GM12878 (cell line): ENCODE results near the gene SPATA20. TPM values are rescaled to one million over a fixed set of nuclear protein-coding genes. Genes with fewer than 3 reads are reported as not detected.

ENCODE experiments used
- ATAC-seq: fragments of 200-7000 bp; cut with Tn5 transposase; 3 replicates; pipeline ENCODE4 v1.9.1; 2020; ENCODE audit warnings: mild to moderate bottlenecking, moderate library complexity
- BruUV-seq: library from RNA; stranded (reverse); fragments of 400-500 nt; replicated peaks from 2 replicates; lab custom pipeline; 2021; lab: Mats Ljungman, UMichigan
- CTCF ChIA-PET: fragments of 300-600 bp; sonication (Branson Sonifier 250); formaldehyde crosslinking; extraction: SDS; loops from one replicate; lab custom pipeline; 2021; ENCODE audit warnings: inconsistent platforms; lab: Yijun Ruan, JAX
- POLR2A ChIA-PET: fragments of 350-600 bp; formaldehyde crosslinking; extraction: SDS; loops from one replicate; lab custom pipeline; 2021; ENCODE audit warnings: inconsistent platforms; lab: Charles Lee
- RAD21 ChIA-PET: fragments of 300-600 bp; sonication (Branson Sonifier 250); formaldehyde crosslinking; loops from one replicate; lab custom pipeline; 2023; ENCODE audit warnings: antibody characterized with exemption; ENCODE audit not compliant: unreplicated experiment; lab: Charles Lee
- SMC1A ChIA-PET: fragments of 300-600 bp; sonication (Branson Sonifier 250); formaldehyde crosslinking; loops from one replicate; lab custom pipeline; 2023; ENCODE audit not compliant: unreplicated experiment, uncharacterized antibody; lab: Charles Lee
- DNase-seq: peaks from one replicate; pipeline ENCODE4 v3.0.0-alpha.2; 2011; ENCODE audit warnings: low read depth, low spot score
- FAIRE-seq: peaks from 3 replicates; lab custom pipeline; 2011; peaks lifted over from hg19 to GRCh38; lab: Jason Lieb, UNC
- H2AFZ ChIP-seq: 2 replicates; pipeline ENCODE4 v1.6.0; 2011; ENCODE audit warnings: low read depth, low read length, control low read depth; ENCODE audit not compliant: control insufficient read depth
- H3K27ac ChIP-seq: 2 replicates; pipeline ENCODE4 v1.5.1; 2011; ENCODE audit warnings: control low read depth; ENCODE audit not compliant: control insufficient read depth, insufficient read depth
- H3K27me3 ChIP-seq, 2 experiments: replicated peaks in 1 of 2; 2 replicates each; pipeline versions ENCODE4 v1.6.0 to v1.6.1; 2011; ENCODE audit warnings: low read length in 1 of 2; ENCODE audit not compliant: control insufficient read depth in 2 of 2, insufficient read depth in 2 of 2
- H3K36me3 ChIP-seq, 2 experiments: 2 replicates each; pipeline ENCODE4 v1.5.1; 2011; ENCODE audit warnings: low read length in 1 of 2; ENCODE audit not compliant: control insufficient read depth in 2 of 2, insufficient read depth in 2 of 2
- H3K4me1 ChIP-seq: 2 replicates; pipeline ENCODE4 v1.6.1; 2011; ENCODE audit warnings: mild to moderate bottlenecking, low read length, moderate library complexity, mixed read lengths; ENCODE audit not compliant: control insufficient read depth, insufficient read depth
- H3K4me2 ChIP-seq: 2 replicates; pipeline ENCODE4 v1.6.0; 2011; ENCODE audit warnings: control low read depth; ENCODE audit not compliant: control insufficient read depth, insufficient read depth
- H3K4me3 ChIP-seq: fragments of 200-600 bp; sonication (generic); 2 replicates; pipeline ENCODE4 v1.5.1; 2016
- H3K79me2 ChIP-seq: 2 replicates; pipeline ENCODE4 v1.6.0; 2011; ENCODE audit warnings: low read length; ENCODE audit not compliant: control insufficient read depth, insufficient read depth
- H3K9ac ChIP-seq: 2 replicates; pipeline ENCODE4 v1.8.0; 2011; ENCODE audit warnings: low read length, control low read depth, mixed read lengths; ENCODE audit not compliant: control insufficient read depth, insufficient read depth
- H3K9me3 ChIP-seq: replicated peaks from 3 replicates; pipeline ENCODE4 v1.5.1; 2011; ENCODE audit warnings: mild to moderate bottlenecking, low read length; ENCODE audit not compliant: control insufficient read depth, insufficient read depth
- H4K20me1 ChIP-seq: 2 replicates; pipeline ENCODE4 v1.6.0; 2011; ENCODE audit not compliant: control insufficient read depth, insufficient read depth
- BACH1 ChIP-seq: fragments of 450-650 bp; IDR thresholded peaks from 2 replicates; pipeline ENCODE4 v1.6.1; 2017; ENCODE audit warnings: mild to moderate bottlenecking, borderline replicate concordance
- MEF2A ChIP-seq: IDR thresholded peaks from 2 replicates; pipeline ENCODE4 v1.6.1; 2011; ENCODE audit warnings: low read depth, mild to moderate bottlenecking, low read length, moderate library complexity; ENCODE audit not compliant: insufficient read depth
- NFYA ChIP-seq: IDR thresholded peaks from 2 replicates; pipeline ENCODE4 v1.6.1; 2011; ENCODE audit warnings: low read depth, mild to moderate bottlenecking, low read length, improper control_type of control experiment, borderline replicate concordance
- PML ChIP-seq: IDR thresholded peaks from 2 replicates; pipeline ENCODE4 v1.6.1; 2012; ENCODE audit warnings: low read length, inconsistent platforms
- POU2F2 ChIP-seq: IDR thresholded peaks from 3 replicates; pipeline ENCODE4 v1.6.1; 2011; ENCODE audit warnings: low read depth, mild to moderate bottlenecking, low read length, borderline replicate concordance
- SIN3A ChIP-seq: IDR thresholded peaks from 2 replicates; pipeline ENCODE4 v1.6.1; 2012; ENCODE audit warnings: low read depth, low read length, improper control_type of control experiment
- SP1 ChIP-seq: IDR thresholded peaks from one replicate; pipeline ENCODE4 v1.6.1; 2011; ENCODE audit warnings: low read depth, low read length
- SUPT20H ChIP-seq: IDR thresholded peaks from 2 replicates; pipeline ENCODE4 v1.6.1; 2011; ENCODE audit warnings: low read depth, mild to moderate bottlenecking, low read length, moderate library complexity, borderline replicate concordance; ENCODE audit not compliant: control insufficient read depth
- TBL1XR1 ChIP-seq: IDR thresholded peaks from 2 replicates; pipeline ENCODE4 v1.6.1; 2012; ENCODE audit warnings: low read depth, low read length, improper control_type of control experiment
- WGBS: methylation state at CpG from one replicate; pipeline ENCODE4 v1.1.6; 2016; ENCODE audit warnings: low lambda C conversion rate; ENCODE audit not compliant: insufficient replicate concordance, insufficient coverage; ENCODE audit errors: missing lambda C conversion rate; 5-methylcytosine and 5-hydroxymethylcytosine counted together
- in situ Hi-C: fragments of 300-500 bp; cut with MboI; formaldehyde crosslinking; loops from 9 replicates; pipeline ENCODE4 v1.14.3; 2018; ENCODE audit warnings: mixed read lengths
- intact Hi-C: fragments of 100-400 bp; cut with micrococcal nuclease; formaldehyde crosslinking; loops from one replicate; pipeline ENCODE4 v1.14.2; 2022; ENCODE audit not compliant: unreplicated experiment
- polyA plus RNA-seq, 11 experiments: library from polyadenylated mRNA; depleted of rRNA in 4 of 11; unstranded in 6 of 11; stranded (reverse) in 5 of 11; fragments of >200 nt; fragmentation: Nextera tagmentation in 4 of 11; fragmentation: Illumina TruSeq in 1 of 11; extraction: Ambion mirVana in 4 of 11; extraction: Trizol in 1 of 11; gene quantifications; 1 replicate in 1 of 11; 2 replicates in 10 of 11; pipeline versions ENCODE4 v1.2.1 to v1.2.3, GENCODE V29; 2011 to 2016; ENCODE audit warnings: inconsistent platforms in 2 of 11, missing spikeins in 2 of 11, low read depth in 1 of 11
- total RNA-seq, 4 experiments: library from RNA; depleted of rRNA in 3 of 4; stranded (reverse); fragments of >200 nt in 3 of 4; fragmentation: Illumina TruSeq in 1 of 4; extraction: Trizol in 1 of 4; gene quantifications; 2 replicates each; pipeline versions ENCODE4 v1.2.1 to v1.2.3, GENCODE V29; 2013 to 2021
- TF ChIP-seq, protein P1 (sequence below): fragments of 450-650 bp; IDR thresholded peaks from 2 replicates; pipeline ENCODE4 v1.6.1; 2017; ENCODE audit warnings: mild to moderate bottlenecking, moderate library complexity
- TF ChIP-seq, protein P2 (sequence below): fragments of 450-650 bp; IDR thresholded peaks from 2 replicates; pipeline ENCODE4 v1.6.1; 2016; ENCODE audit warnings: mild to moderate bottlenecking, moderate library complexity, borderline replicate concordance
- TF ChIP-seq, protein P3 (sequence below): fragments of 450-650 bp; IDR thresholded peaks from 2 replicates; pipeline ENCODE4 v1.6.1; 2017; ENCODE audit warnings: mild to moderate bottlenecking, moderate library complexity

SPATA20 gene
- total and polyA plus RNA-seq, 10 of the 15 experiments (the other 5 are each of a cell fraction or from before 2014, with no cell fraction given) = 2.1 to 69.8 (median 26.6) TPM

DNA sequence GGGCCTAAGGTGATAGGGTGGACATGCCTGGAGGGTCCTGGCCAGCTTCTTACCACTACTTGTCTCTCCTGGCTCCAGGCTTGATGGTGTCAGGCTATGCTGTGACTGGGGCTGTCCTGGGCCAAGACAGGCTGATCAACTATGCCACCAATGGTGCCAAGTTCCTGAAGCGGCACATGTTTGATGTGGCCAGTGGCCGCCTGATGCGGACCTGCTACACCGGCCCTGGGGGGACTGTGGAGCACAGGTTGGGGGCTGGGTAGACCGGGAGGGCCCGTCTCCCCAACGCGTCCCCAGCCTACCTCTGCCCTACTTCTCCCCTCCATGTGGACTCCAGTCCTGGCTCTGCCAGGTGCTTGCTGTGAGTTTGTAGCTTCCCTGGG is 4.5 kb downstream of the SPATA20 start:
- ChIA-PET SMC1A (interaction anchor here (1.1 to 2.1 kb wide), 4 partner anchors 9 to 143 kb away, joined by 3 to 11 read pairs (median 4); no protein-coding TSS in a partner anchor), POLR2A (interaction anchor here (1.7 kb wide), 1 partner anchor 10 kb away, joined by 3 read pairs; no protein-coding TSS in a partner anchor), RAD21 (interaction anchor here (1.0 to 2.1 kb wide), 4 partner anchors 75 to 144 kb away, joined by 3 to 11 read pairs (median 5); no protein-coding TSS in a partner anchor), CTCF (interaction anchor here (0.9 to 3.8 kb wide), 9 partner anchors 10 to 143 kb away, joined by 3 to 18 read pairs (median 3); no protein-coding TSS in a partner anchor)
- in situ Hi-C loops (no loop called here), intact Hi-C loops (no loop called here)
- Histone ChIP-seq H3K36me3 (no peaks in the 10 kb centered on the region; a peak in 1 of 4 replicates), H3K27me3 (no peaks in the 10 kb centered on the region), H3K4me1 (no peaks in the 10 kb centered on the region; the same call in 1 of the 2 replicates), H3K27ac (no peak overlapping the region), H3K9ac (no peak overlapping the region), H2AFZ (no peak overlapping the region), H4K20me1 (no peaks in the 10 kb centered on the region), H3K79me2 (peaks cover 3% of the 10 kb centered on the region), H3K4me3 (no peak overlapping the region), H3K9me3 (no peaks in the 10 kb centered on the region), H3K4me2 (no peak overlapping the region)
- FAIRE-seq (no peak), ATAC-seq (no peak), DNase-seq (no peak)
- WGBS = over 99% methylated on average over 8 of the region's 8 CpGs
- BruUV-seq = no TSS peak
- TF ChIP-seq MEF2A (no peak), POU2F2 (no peak), TBL1XR1 (no peak), SP1 (no peak), BACH1 (no peak), NFYA (no peak), SUPT20H (no peak), SIN3A (no peak), PML (no peak)
- TF ChIP-seq, protein P1, sequence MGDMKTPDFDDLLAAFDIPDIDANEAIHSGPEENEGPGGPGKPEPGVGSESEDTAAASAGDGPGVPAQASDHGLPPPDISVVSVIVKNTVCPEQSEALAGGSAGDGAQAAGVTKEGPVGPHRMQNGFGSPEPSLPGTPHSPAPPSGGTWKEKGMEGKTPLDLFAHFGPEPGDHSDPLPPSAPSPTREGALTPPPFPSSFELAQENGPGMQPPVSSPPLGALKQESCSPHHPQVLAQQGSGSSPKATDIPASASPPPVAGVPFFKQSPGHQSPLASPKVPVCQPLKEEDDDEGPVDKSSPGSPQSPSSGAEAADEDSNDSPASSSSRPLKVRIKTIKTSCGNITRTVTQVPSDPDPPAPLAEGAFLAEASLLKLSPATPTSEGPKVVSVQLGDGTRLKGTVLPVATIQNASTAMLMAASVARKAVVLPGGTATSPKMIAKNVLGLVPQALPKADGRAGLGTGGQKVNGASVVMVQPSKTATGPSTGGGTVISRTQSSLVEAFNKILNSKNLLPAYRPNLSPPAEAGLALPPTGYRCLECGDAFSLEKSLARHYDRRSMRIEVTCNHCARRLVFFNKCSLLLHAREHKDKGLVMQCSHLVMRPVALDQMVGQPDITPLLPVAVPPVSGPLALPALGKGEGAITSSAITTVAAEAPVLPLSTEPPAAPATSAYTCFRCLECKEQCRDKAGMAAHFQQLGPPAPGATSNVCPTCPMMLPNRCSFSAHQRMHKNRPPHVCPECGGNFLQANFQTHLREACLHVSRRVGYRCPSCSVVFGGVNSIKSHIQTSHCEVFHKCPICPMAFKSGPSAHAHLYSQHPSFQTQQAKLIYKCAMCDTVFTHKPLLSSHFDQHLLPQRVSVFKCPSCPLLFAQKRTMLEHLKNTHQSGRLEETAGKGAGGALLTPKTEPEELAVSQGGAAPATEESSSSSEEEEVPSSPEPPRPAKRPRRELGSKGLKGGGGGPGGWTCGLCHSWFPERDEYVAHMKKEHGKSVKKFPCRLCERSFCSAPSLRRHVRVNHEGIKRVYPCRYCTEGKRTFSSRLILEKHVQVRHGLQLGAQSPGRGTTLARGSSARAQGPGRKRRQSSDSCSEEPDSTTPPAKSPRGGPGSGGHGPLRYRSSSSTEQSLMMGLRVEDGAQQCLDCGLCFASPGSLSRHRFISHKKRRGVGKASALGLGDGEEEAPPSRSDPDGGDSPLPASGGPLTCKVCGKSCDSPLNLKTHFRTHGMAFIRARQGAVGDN = no peak
- TF ChIP-seq, protein P2, sequence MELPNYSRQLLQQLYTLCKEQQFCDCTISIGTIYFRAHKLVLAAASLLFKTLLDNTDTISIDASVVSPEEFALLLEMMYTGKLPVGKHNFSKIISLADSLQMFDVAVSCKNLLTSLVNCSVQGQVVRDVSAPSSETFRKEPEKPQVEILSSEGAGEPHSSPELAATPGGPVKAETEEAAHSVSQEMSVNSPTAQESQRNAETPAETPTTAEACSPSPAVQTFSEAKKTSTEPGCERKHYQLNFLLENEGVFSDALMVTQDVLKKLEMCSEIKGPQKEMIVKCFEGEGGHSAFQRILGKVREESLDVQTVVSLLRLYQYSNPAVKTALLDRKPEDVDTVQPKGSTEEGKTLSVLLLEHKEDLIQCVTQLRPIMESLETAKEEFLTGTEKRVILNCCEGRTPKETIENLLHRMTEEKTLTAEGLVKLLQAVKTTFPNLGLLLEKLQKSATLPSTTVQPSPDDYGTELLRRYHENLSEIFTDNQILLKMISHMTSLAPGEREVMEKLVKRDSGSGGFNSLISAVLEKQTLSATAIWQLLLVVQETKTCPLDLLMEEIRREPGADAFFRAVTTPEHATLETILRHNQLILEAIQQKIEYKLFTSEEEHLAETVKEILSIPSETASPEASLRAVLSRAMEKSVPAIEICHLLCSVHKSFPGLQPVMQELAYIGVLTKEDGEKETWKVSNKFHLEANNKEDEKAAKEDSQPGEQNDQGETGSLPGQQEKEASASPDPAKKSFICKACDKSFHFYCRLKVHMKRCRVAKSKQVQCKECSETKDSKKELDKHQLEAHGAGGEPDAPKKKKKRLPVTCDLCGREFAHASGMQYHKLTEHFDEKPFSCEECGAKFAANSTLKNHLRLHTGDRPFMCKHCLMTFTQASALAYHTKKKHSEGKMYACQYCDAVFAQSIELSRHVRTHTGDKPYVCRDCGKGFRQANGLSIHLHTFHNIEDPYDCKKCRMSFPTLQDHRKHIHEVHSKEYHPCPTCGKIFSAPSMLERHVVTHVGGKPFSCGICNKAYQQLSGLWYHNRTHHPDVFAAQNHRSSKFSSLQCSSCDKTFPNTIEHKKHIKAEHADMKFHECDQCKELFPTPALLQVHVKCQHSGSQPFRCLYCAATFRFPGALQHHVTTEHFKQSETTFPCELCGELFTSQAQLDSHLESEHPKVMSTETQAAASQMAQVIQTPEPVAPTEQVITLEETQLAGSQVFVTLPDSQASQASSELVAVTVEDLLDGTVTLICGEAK = no peak
- TF ChIP-seq, protein P3, sequence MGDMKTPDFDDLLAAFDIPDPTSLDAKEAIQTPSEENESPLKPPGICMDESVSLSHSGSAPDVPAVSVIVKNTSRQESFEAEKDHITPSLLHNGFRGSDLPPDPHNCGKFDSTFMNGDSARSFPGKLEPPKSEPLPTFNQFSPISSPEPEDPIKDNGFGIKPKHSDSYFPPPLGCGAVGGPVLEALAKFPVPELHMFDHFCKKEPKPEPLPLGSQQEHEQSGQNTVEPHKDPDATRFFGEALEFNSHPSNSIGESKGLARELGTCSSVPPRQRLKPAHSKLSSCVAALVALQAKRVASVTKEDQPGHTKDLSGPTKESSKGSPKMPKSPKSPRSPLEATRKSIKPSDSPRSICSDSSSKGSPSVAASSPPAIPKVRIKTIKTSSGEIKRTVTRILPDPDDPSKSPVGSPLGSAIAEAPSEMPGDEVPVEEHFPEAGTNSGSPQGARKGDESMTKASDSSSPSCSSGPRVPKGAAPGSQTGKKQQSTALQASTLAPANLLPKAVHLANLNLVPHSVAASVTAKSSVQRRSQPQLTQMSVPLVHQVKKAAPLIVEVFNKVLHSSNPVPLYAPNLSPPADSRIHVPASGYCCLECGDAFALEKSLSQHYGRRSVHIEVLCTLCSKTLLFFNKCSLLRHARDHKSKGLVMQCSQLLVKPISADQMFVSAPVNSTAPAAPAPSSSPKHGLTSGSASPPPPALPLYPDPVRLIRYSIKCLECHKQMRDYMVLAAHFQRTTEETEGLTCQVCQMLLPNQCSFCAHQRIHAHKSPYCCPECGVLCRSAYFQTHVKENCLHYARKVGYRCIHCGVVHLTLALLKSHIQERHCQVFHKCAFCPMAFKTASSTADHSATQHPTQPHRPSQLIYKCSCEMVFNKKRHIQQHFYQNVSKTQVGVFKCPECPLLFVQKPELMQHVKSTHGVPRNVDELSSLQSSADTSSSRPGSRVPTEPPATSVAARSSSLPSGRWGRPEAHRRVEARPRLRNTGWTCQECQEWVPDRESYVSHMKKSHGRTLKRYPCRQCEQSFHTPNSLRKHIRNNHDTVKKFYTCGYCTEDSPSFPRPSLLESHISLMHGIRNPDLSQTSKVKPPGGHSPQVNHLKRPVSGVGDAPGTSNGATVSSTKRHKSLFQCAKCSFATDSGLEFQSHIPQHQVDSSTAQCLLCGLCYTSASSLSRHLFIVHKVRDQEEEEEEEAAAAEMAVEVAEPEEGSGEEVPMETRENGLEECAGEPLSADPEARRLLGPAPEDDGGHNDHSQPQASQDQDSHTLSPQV = no peak
